GM08714 (cell line): ENCODE data around the gene GRIN3B.

ENCODE experiments used
- H3K4me3 ChIP-seq: fragments of 200-500 bp; sonication (Bioruptor generic); 2 replicates; pipeline ENCODE4 v1.5.1; 2014; ENCODE audit warnings: mild to moderate bottlenecking, low read length, inconsistent platforms
- ZNF274 ChIP-seq: IDR thresholded peaks from 2 replicates; pipeline ENCODE4 v1.6.1; 2012; ENCODE audit warnings: mild to moderate bottlenecking, low read depth, low read length

GRIN3B gene

GRCh38 chr19:1004204-1004802, 4.1 kb downstream of the GRIN3B start:
- no peak overlapping the region for H3K4me3 ChIP-seq

GRCh38 chr19:1004803-1005664, 4.8 kb downstream of the GRIN3B start:
- no peak overlapping the region for H3K4me3 ChIP-seq

More at GRCh38 chr19:1004204-1004802, 4.1 kb downstream of the GRIN3B start:
- TF ChIP-seq ZNF274: no peak

GRCh38 chr19:1006711-1007398, 6.6 kb downstream of the GRIN3B start:
- no peak overlapping the region for H3K4me3 ChIP-seq
- no peak for TF ChIP-seq ZNF274

More at GRCh38 chr19:1004803-1005664, 4.8 kb downstream of the GRIN3B start:
- no peak for TF ChIP-seq ZNF274

GRCh38 chr19:1007399-1008251, 7.4 kb downstream of the GRIN3B start:
- no peak for TF ChIP-seq ZNF274
- no peak overlapping the region for H3K4me3 ChIP-seq

- no peak overlapping the region for H3K4me3 ChIP-seq
- TF ChIP-seq ZNF274: no peak
These were observed 8.2 kb downstream of the GRIN3B start for GRCh38 chr19:1008268-1009040.

GRCh38 chr19:1009041-1009980, 9.1 kb downstream of the GRIN3B start:
- no peak for TF ChIP-seq ZNF274
- no peak overlapping the region for H3K4me3 ChIP-seq

- no peak for TF ChIP-seq ZNF274
These were observed 9.8 kb downstream of the GRIN3B start for GRCh38 chr19:1009981-1010538.

GRCh38 chr19:1010586-1011510, 10.6 kb downstream of the GRIN3B start:
- no peak for TF ChIP-seq ZNF274
- no peak overlapping the region for H3K4me3 ChIP-seq

More at GRCh38 chr19:1009981-1010538, 9.8 kb downstream of the GRIN3B start:
- no peak overlapping the region for H3K4me3 ChIP-seq

GRCh38 chr19:1011831-1012333, 11.7 kb downstream of the GRIN3B start:
- no peak for TF ChIP-seq ZNF274
- no peak overlapping the region for H3K4me3 ChIP-seq

- H3K4me3 ChIP-seq: no peak overlapping the region
These were observed 12.1 kb downstream of the GRIN3B start for GRCh38 chr19:1012334-1012733.

GRCh38 chr19:1013218-1013617, 13.0 kb downstream of the GRIN3B start:
- TF ChIP-seq ZNF274: no peak
- H3K4me3 ChIP-seq: no peak overlapping the region

More at GRCh38 chr19:1012334-1012733, 12.1 kb downstream of the GRIN3B start:
- no peak for TF ChIP-seq ZNF274
